H1 (cell line): ENCODE measurements around the gene KRTAP10-3. TPM values are rescaled to one million over a fixed set of nuclear protein-coding genes. Genes with fewer than 3 reads are reported as not detected.

Experiments used
- BCL11A ChIP-seq, 2 experiments: IDR thresholded peaks; one replicate each; pipeline ENCODE4 v1.6.1; 2011; ENCODE audit warnings: low read depth in 2 of 2, low read length in 2 of 2, mild to moderate bottlenecking in 2 of 2
- RAD21 ChIP-seq, 2 experiments: IDR thresholded peaks in 1 of 2; conservative IDR thresholded peaks in 1 of 2; 2 replicates each; pipeline ENCODE4 v1.6.1; 2011; ENCODE audit warnings: low read depth in 2 of 2, low read length in 2 of 2, improper control_type of control experiment in 1 of 2, inconsistent platforms in 1 of 2, mild to moderate bottlenecking in 1 of 2, moderate library complexity in 1 of 2
- RXRA ChIP-seq: IDR thresholded peaks from 2 replicates; pipeline ENCODE4 v1.6.1; 2011; ENCODE audit warnings: low read depth, mild to moderate bottlenecking, low read length, moderate library complexity; ENCODE audit not compliant: insufficient read depth
- polyA plus RNA-seq, 7 experiments: library from polyadenylated mRNA; depleted of rRNA in 3 of 7; stranded (reverse) in 5 of 7; unstranded in 2 of 7; fragments of >200 nt in 5 of 7; fragments of 200-250 nt in 2 of 7; gene quantifications; 1 replicate in 5 of 7; 2 replicates in 1 of 7; 4 replicates in 1 of 7; pipeline versions ENCODE4 v1.2.1 to v1.2.3, GENCODE V29; 2011 to 2013; ENCODE audit warnings: missing spikeins in 2 of 7, mixed read lengths in 2 of 7
- total RNA-seq: library from RNA; stranded (reverse); fragmentation: NEBNext Ultra II Directional; extraction: Animal tissue kit (Norgen Biotek cat#: 25700); gene quantifications from 2 replicates; pipeline ENCODE4 v1.2.1, GENCODE V29; 2021
- TF ChIP-seq, protein P1 (sequence below): IDR thresholded peaks from 2 replicates; pipeline ENCODE4 v1.6.1; 2011; ENCODE audit warnings: low read length, improper control_type of control experiment

Gene KRTAP10-3
- total and polyA plus RNA-seq, 2 of the 8 experiments (the other 6 are each of a cell fraction or from before 2014, with no cell fraction given): not detected

DNA sequence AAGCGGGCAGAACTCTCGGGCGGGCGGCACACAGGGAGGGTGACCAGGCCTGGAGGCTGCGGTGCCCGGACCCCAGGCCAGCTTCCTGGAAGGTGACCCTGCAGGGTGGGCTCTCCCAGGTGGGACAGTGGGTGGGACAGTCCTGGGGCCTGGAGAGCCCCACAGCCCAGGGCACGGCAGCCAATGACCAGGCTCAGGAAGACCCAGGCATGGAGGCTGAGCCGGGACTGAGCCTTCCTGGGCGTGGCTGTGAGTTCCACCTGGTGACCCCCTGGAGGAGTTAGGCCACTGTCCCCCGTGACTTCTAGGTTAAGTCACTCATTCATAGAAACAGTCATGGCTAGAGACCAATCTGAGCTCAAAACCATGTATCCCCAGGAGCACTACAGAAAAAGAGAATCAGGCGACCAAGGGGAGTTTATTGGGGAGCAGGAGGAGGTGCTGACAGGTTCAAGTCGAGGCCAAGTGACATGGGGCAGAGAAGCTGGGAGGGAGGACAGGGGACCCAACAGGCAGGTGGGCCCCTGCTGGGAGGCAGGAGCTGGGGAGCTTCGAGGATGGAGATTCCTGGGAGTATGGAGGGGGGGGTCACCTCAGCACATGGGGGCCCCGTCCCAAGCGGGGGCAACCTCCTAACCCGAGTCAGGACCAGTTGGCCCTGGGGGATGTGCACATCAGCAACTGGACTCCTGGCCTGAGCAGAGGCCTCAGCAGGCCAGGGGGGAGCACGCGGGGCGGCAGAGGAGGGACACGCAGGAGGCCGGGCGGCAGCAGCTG is 20.6 kb upstream of the KRTAP10-3 start (continued):
- TF ChIP-seq, protein P1, sequence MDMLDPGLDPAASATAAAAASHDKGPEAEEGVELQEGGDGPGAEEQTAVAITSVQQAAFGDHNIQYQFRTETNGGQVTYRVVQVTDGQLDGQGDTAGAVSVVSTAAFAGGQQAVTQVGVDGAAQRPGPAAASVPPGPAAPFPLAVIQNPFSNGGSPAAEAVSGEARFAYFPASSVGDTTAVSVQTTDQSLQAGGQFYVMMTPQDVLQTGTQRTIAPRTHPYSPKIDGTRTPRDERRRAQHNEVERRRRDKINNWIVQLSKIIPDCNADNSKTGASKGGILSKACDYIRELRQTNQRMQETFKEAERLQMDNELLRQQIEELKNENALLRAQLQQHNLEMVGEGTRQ: no peak
- TF ChIP-seq BCL11A (IDR thresholded peaks at IDR 0.05; ENCODE audit: low read depth in 2 of 2, low read length in 2 of 2) (no peak), RXRA (no peak), RAD21 (IDR thresholded peaks at IDR 0.05 in 1 of 2, conservative IDR thresholded peaks at IDR 0.05 in 1 of 2; ENCODE audit: low read depth in 2 of 2, low read length in 2 of 2) (no peak)
- TF ChIP-seq, all 59 proteins: peak for 0
